ENCODE data around the gene TEDDM1. TPM values are rescaled to one million over a fixed set of nuclear protein-coding genes. Genes with fewer than 3 reads are reported as not detected.
A peak's percentile ranks its signal among the peaks of the same experiment; 100 is the strongest.

Gene TEDDM1
- total and polyA plus RNA-seq, 2 of the 13 experiments (the other 11 are each of a cell fraction or from before 2014, with no cell fraction given) = not detected

- TF ChIP-seq FUBP1 (CRISPR knock-in tag; IDR thresholded peaks at IDR 0.05; ENCODE audit: borderline replicate concordance) = no peak
- TF ChIP-seq ZNF136 (CRISPR knock-in tag; IDR thresholded peaks at IDR 0.05; ENCODE audit: low read depth) = no peak
Observed at GRCh38 chr1:182441719-182442118, 41.3 kb upstream of the TEDDM1 start (continued).

GRCh38 chr1:182438326-182438725 lies 37.9 kb upstream of the TEDDM1 start:
- TF ChIP-seq ZNF564 (CRISPR knock-in tag; IDR thresholded peaks at IDR 0.05) = peak; percentile 97
- TF ChIP-seq ZNF446 (CRISPR knock-in tag; IDR thresholded peaks at IDR 0.05) = no peak
- H3K27me3 ChIP-seq (ENCODE audit: control insufficient read depth in 1 of 2, insufficient read depth in 2 of 2, low read length in 2 of 2) = no peaks in the 10 kb centered on the region
- DNase-seq (ENCODE audit: low spot score) (no peak), FAIRE-seq (no peak), ATAC-seq (no peak)
- no TSS peak for BruUV-seq (replicated peaks)
- no peak overlapping the region for H3K4me3 ChIP-seq (replicated peaks in 1 of 3; ENCODE audit: insufficient read depth in 1 of 3, low read depth in 2 of 3, low read length in 3 of 3)
- ChIA-PET POLR2A (no interaction called here), CTCF (ENCODE audit: low intra/inter-chr PET ratio, low total read pairs) (no interaction called here)
- H4K20me1 ChIP-seq (ENCODE audit: insufficient read depth, low read length) = no peaks in the 10 kb centered on the region
- in situ Hi-C loops (cut with HindIII; ENCODE audit: extremely low pct_ligation_motif_present, low pct_unique_long_range_greater_than_20kb) = no loop called here
- no peaks in the 10 kb centered on the region for H3K79me2 ChIP-seq (ENCODE audit: insufficient read depth, low read length)
- no peak overlapping the region for H3K4me2 ChIP-seq (ENCODE audit: low read depth, low read length)
- 8% methylated on average over 1 of the region's 1 CpG for WGBS (ENCODE audit: low lambda C conversion rate)
- H2AFZ ChIP-seq (ENCODE audit: low read length) = no peak overlapping the region
- H3K27ac ChIP-seq (ENCODE audit: extremely low read length, insufficient read depth, low read length) = no peak overlapping the region
- intact Hi-C loops (cut with micrococcal nuclease; ENCODE audit: unreplicated experiment) = no loop called here
- peaks cover 6% of the 10 kb centered on the region; the same call in 1 of the 2 replicates for H3K9me3 ChIP-seq (ENCODE audit: low read length)
- H3K4me1 ChIP-seq (ENCODE audit: insufficient read depth, low read length) = no peaks in the 10 kb centered on the region
- H3K9ac ChIP-seq (ENCODE audit: insufficient read depth, low read depth, low read length) = no peak overlapping the region
- no peaks in the 10 kb centered on the region for H3K36me3 ChIP-seq (replicated peaks in 1 of 2; ENCODE audit: control insufficient read depth in 1 of 2, insufficient read depth in 2 of 2, low read length in 2 of 2)

GRCh38 chr1:182433580-182433979 lies 33.1 kb upstream of the TEDDM1 start:
- Histone ChIP-seq H3K9ac (ENCODE audit: insufficient read depth, low read depth, low read length) (no peak overlapping the region), H3K79me2 (ENCODE audit: insufficient read depth, low read length) (no peaks in the 10 kb centered on the region), H3K9me3 (ENCODE audit: low read length) (peaks cover 3% of the 10 kb centered on the region; the same call in 1 of the 2 replicates), H2AFZ (ENCODE audit: low read length) (no peak overlapping the region), H3K27me3 (ENCODE audit: control insufficient read depth in 1 of 2, insufficient read depth in 2 of 2, low read length in 2 of 2) (peaks cover 0 to 3% of the 10 kb centered on the region in 2 experiments; a peak in 1 of 5 replicates), H3K4me3 (replicated peaks in 1 of 3; ENCODE audit: insufficient read depth in 1 of 3, low read depth in 2 of 3, low read length in 3 of 3) (no peak overlapping the region), H4K20me1 (ENCODE audit: insufficient read depth, low read length) (no peaks in the 10 kb centered on the region), H3K36me3 (replicated peaks in 1 of 2; ENCODE audit: control insufficient read depth in 1 of 2, insufficient read depth in 2 of 2, low read length in 2 of 2) (no peaks in the 10 kb centered on the region), H3K4me2 (ENCODE audit: low read depth, low read length) (no peak overlapping the region), H3K4me1 (ENCODE audit: insufficient read depth, low read length) (no peaks in the 10 kb centered on the region), H3K27ac (ENCODE audit: extremely low read length, insufficient read depth, low read length) (no peak overlapping the region)
- POLR2A ChIA-PET = no interaction called here
- in situ Hi-C loops (cut with HindIII; ENCODE audit: extremely low pct_ligation_motif_present, low pct_unique_long_range_greater_than_20kb) (no loop called here), intact Hi-C loops (cut with micrococcal nuclease; ENCODE audit: unreplicated experiment) (no loop called here)
- DNase-seq (ENCODE audit: low spot score) (no peak), ATAC-seq (no peak), FAIRE-seq (no peak)
- BruUV-seq (replicated peaks) = no TSS peak
- 82% methylated on average over 1 of the region's 1 CpG for WGBS (ENCODE audit: low lambda C conversion rate)
- CTCF ChIA-PET (ENCODE audit: low intra/inter-chr PET ratio, low total read pairs) = no interaction called here
- TF ChIP-seq TOPORS (CRISPR knock-in tag; IDR thresholded peaks at IDR 0.05) = no peak
- no peak for TF ChIP-seq ZNF234 (CRISPR knock-in tag; conservative IDR thresholded peaks at IDR 0.05)
- no peak for TF ChIP-seq DMTF1 (CRISPR knock-in tag; IDR thresholded peaks at IDR 0.05)
- no peak for TF ChIP-seq ZNF512B (CRISPR knock-in tag; IDR thresholded peaks at IDR 0.05; ENCODE audit: borderline replicate concordance)
- no peak for TF ChIP-seq SMARCC2 (IDR thresholded peaks at IDR 0.05)
- TF ChIP-seq KLF9 (CRISPR knock-in tag; IDR thresholded peaks at IDR 0.05; ENCODE audit: low read depth) = no peak
